HEK293T (cell line): ENCODE measurements around the gene SYNE2.

Source experiments
- ARNT ChIP-seq: fragments of 450-650 bp; IDR thresholded peaks from 2 replicates; pipeline ENCODE4 v1.6.1; 2017; ENCODE audit warnings: mild to moderate bottlenecking
- BHLHE40 ChIP-seq: fragments of 450-650 bp; IDR thresholded peaks from 2 replicates; pipeline ENCODE4 v1.6.1; 2016; ENCODE audit warnings: mild to moderate bottlenecking, moderate library complexity, borderline replicate concordance
- CTBP1 ChIP-seq: fragments of 450-650 bp; IDR thresholded peaks from 2 replicates; pipeline ENCODE4 v1.6.1; 2016; ENCODE audit warnings: borderline replicate concordance
- ELF4 ChIP-seq: fragments of 450-650 bp; IDR thresholded peaks from 2 replicates; pipeline ENCODE4 v1.6.1; 2017; ENCODE audit warnings: antibody characterized with exemption
- FOXM1 ChIP-seq: fragments of 450-650 bp; IDR thresholded peaks from 2 replicates; pipeline ENCODE4 v1.6.1; 2017; ENCODE audit warnings: mild to moderate bottlenecking, borderline replicate concordance
- L3MBTL2 ChIP-seq: fragments of 450-650 bp; conservative IDR thresholded peaks from 2 replicates; pipeline ENCODE4 v1.6.1; 2016; ENCODE audit warnings: mild to moderate bottlenecking
- NFRKB ChIP-seq: fragments of 450-650 bp; IDR thresholded peaks from 2 replicates; pipeline ENCODE4 v1.6.1; 2016; ENCODE audit warnings: mild to moderate bottlenecking, moderate library complexity
- SUZ12 ChIP-seq: fragments of 450-650 bp; IDR thresholded peaks from 2 replicates; pipeline ENCODE4 v1.6.1; 2016; ENCODE audit warnings: mild to moderate bottlenecking
- TARDBP ChIP-seq: fragments of 450-650 bp; IDR thresholded peaks from 2 replicates; pipeline ENCODE4 v1.6.1; 2016

- TF ChIP-seq ARNT (no peak), SUZ12 (no peak), FOXM1 (no peak), TARDBP (no peak), NFRKB (no peak), BHLHE40 (no peak), L3MBTL2 (no peak), CTBP1 (no peak), ELF4 (no peak)
Observed at GRCh38 chr14:64225151-64225757, 372.4 kb downstream of the SYNE2 start.
